Kidney capillary endothelial cell (primary cell): ENCODE measurements around the gene RNU1-2.
"Not testable (repeated sequence)": the region's sequence is repeated elsewhere in the genome, so short reads cannot be mapped to it uniquely, and the experiment has no call there.

Experiments used
- DNase-seq: peaks from one replicate; pipeline ENCODE4 v3.0.0-alpha.2; 2018; ENCODE audit warnings: low spot score

RNU1-2 gene

GRCh38 chr1:16927256-16927655 lies 31.5 kb downstream of the RNU1-2 start:
- DNase-seq, result no peak

GRCh38 chr1:16927711-16928485 lies 32.1 kb downstream of the RNU1-2 start:
- DNase-seq, result no peak

- not testable (repeated sequence) for DNase-seq
Measured at GRCh38 chr1:16929146-16930041, 33.6 kb downstream of the RNU1-2 start.

GRCh38 chr1:16931206-16931934 lies 35.6 kb downstream of the RNU1-2 start:
- DNase-seq, result not testable (repeated sequence)

GRCh38 chr1:16933945-16934344 lies 38.2 kb downstream of the RNU1-2 start:
- DNase-seq, result not testable (repeated sequence)

- DNase-seq, result not testable (repeated sequence)
Measured at GRCh38 chr1:16936580-16936979, 40.8 kb downstream of the RNU1-2 start.

- DNase-seq, result no peak
Measured at GRCh38 chr1:16938351-16939321, 42.9 kb downstream of the RNU1-2 start.

GRCh38 chr1:16939386-16940180 lies 43.8 kb downstream of the RNU1-2 start:
- DNase-seq, result not testable (repeated sequence)

GRCh38 chr1:16944038-16944437 lies 48.3 kb downstream of the RNU1-2 start:
- DNase-seq, result no peak

GRCh38 chr1:16945512-16945911 lies 49.7 kb downstream of the RNU1-2 start:
- not testable (repeated sequence) for DNase-seq
